Activated naive CD4-positive, alpha-beta T cell treated with anti-CD3 and anti-CD28 coated beads for 36 hours (primary cell): ENCODE data around the gene CHMP2A. TPM values are rescaled to one million over a fixed set of nuclear protein-coding genes. Genes with fewer than 3 reads are reported as not detected.

Experiments
- CTCF ChIA-PET: fragments of 350-600 bp; sonication (Branson Sonifier 250); formaldehyde crosslinking; loops from one replicate; lab custom pipeline; 2021; ENCODE audit warnings: antibody characterized with exemption; lab: Charles Lee
- DNase-seq: peaks from one replicate; pipeline ENCODE4 v3.0.0-alpha.2; 2020
- H3K27ac Mint-ChIP-seq: one replicate; pipeline ENCODE4 v1.8.0; 2021; ENCODE audit warnings: mild to moderate bottlenecking, mixed read lengths
- H3K27me3 Mint-ChIP-seq: one replicate; pipeline ENCODE4 v1.8.0; 2021; ENCODE audit warnings: low read depth, mixed read lengths
- H3K36me3 Mint-ChIP-seq: one replicate; pipeline ENCODE4 v1.8.0; 2021; ENCODE audit warnings: low read depth, mixed read lengths
- H3K4me1 Mint-ChIP-seq: one replicate; pipeline ENCODE4 v1.8.0; 2021; ENCODE audit warnings: low read depth, mixed read lengths
- H3K4me3 Mint-ChIP-seq: one replicate; pipeline ENCODE4 v1.8.0; 2021; ENCODE audit warnings: mild to moderate bottlenecking, moderate library complexity, mixed read lengths
- H3K9me3 Mint-ChIP-seq: one replicate; pipeline ENCODE4 v1.8.0; 2021; ENCODE audit warnings: mixed read lengths
- intact Hi-C: fragments of 100-400 bp; cut with micrococcal nuclease; formaldehyde crosslinking; loops from one replicate; pipeline ENCODE4 v1.15.1; 2023
- total RNA-seq, 2 experiments: library from RNA; stranded (reverse); gene quantifications; one replicate each; pipeline ENCODE4 v1.2.3, GENCODE V29; 2021

Gene CHMP2A
- total RNA-seq, 2 experiments from 2014 or later = 109 to 111 TPM

DNA sequence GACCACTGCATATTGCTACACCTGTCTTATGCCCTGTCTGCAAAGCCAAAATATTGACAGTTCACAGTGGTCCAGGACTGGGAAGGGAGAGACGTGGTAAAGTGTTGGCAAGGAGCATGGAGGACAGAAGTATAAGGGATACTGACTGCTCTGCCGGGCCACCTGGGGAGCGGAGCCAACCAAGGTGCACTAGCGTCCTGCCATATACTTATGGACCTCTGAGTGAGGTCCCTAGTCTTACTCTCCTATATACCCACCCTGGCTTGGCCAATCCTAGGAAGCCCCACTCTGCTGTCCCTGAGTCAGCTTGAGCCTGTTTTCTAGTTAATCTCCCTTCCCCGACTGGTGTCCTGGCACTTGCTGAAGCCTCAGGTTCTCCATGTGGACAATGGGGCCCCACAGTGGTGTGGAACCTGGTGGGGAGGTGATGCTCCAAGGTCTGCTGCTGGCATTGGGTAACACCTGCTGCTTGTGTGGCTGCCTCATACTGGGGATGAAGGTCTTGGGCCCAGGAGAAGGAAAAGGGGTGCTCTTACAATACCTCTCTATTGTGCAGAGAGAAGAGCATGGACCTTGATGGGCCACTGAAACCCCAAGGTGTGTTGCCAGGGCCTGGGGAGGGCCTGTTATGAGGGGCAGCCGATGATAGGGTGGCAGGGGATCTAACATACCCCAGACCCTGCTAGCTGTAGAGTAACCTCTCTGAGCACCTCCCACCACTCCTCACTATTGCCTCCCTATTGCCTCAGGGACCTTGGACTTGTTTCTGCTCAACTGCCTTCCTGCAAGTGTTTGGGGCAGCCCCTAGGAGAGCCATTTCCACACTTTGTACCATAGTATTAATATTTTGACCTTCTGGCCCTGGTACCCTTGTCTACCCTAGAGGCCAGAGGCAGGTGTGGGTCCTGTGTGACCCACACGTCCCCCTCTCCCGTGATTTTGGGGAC, 17.8 kb downstream of the CHMP2A start:
- DNase-seq = no peak

DNA sequence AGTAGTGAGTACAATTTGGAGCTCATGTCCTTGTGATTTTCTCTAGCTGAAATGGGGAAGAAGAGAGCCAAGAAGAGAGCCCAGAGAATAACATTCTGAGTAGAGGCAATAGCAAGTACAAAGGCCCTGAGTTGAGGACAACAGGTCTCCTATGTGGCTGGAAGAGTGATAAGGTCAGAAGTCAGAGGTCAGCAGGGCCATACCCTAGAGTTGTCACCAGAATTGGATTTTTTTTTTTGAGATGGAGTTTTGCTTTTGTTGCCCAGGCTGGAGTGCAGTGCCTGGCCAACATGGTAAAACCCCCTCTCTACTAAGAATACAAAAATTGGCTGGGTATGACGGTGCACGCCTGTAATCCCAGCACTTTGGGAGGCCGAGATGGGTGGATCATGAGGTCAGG, 19.0 kb downstream of the CHMP2A start:
- Mint-ChIP-seq H3K4me1 (peaks cover 5% of the 10 kb centered on the region), H3K36me3 (no peaks in the 10 kb centered on the region), H3K27ac (no peak overlapping the region), H3K9me3 (no peaks in the 10 kb centered on the region), H3K4me3 (no peak overlapping the region), H3K27me3 (peaks cover 12% of the 10 kb centered on the region)
- no peak for DNase-seq
- CTCF ChIA-PET = no interaction called here
- intact Hi-C loops = no loop called here

More for the DNA sequence above, 17.8 kb downstream of the CHMP2A start:
- intact Hi-C loops = no loop called here
- Mint-ChIP-seq H3K9me3 (no peaks in the 10 kb centered on the region), H3K4me3 (peak overlapping the region; percentile 21), H3K36me3 (no peaks in the 10 kb centered on the region), H3K4me1 (peaks cover 5% of the 10 kb centered on the region), H3K27me3 (peaks cover 12% of the 10 kb centered on the region), H3K27ac (no peak overlapping the region)
- CTCF ChIA-PET = interaction anchor here (1.4 kb wide), 1 partner anchor 17 kb away, joined by 4 read pairs; the partner anchor contains the start of gene ZBTB45

DNA sequence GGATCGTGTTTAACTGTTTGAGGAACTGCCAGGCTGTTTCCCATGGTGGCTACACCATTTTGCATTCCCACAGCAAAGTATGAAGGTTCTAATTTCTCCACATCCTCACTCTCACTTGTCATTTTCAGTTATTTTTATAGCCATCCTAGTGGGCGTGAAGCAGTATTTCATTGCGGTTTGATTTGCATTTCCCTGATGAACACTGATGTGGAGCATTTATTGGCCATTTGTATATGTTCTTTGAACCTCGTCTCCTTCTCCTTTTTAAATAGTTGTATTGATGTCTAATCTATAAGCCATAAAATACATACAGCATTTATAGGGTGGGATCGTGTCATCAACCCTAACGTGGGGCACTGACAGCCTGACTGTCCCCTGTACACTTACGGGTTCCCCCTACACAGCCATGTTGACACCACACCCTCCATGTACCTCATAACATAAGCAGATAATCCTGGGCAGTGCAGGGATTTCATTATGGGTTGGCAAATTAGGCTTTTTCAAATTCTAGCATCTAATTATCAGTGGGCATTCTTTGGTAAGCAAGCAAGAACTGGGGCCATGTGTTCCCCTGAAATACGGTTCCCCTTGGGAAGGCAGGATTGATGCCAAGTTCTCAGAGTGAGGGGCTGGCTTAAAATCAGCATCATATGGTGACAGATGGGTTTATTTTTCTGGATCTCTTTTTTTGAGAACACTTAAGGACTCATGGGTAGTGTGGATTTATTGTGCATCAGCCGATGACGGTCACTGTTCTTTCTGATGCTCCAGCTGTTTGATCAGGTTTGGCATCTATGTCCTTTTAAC, 23.7 kb downstream of the CHMP2A start:
- H3K4me1 Mint-ChIP-seq = no peaks in the 10 kb centered on the region
- no peak overlapping the region for H3K4me3 Mint-ChIP-seq
- intact Hi-C loops = no loop called here
- DNase-seq = no peak
- H3K36me3 Mint-ChIP-seq = no peaks in the 10 kb centered on the region
- CTCF ChIA-PET = interaction anchor here (1.2 kb wide), 1 partner anchor 11 kb away, joined by 5 read pairs; no protein-coding TSS in a partner anchor
- no peaks in the 10 kb centered on the region for H3K9me3 Mint-ChIP-seq
- H3K27ac Mint-ChIP-seq = no peak overlapping the region
- peaks cover 3% of the 10 kb centered on the region for H3K27me3 Mint-ChIP-seq

GRCh38 chr19:58529405-58529804, 25.5 kb downstream of the CHMP2A start:
- intact Hi-C loops = no loop called here
- Mint-ChIP-seq H3K4me1 (no peaks in the 10 kb centered on the region), H3K4me3 (no peak overlapping the region), H3K27me3 (no peaks in the 10 kb centered on the region), H3K36me3 (no peaks in the 10 kb centered on the region), H3K27ac (no peak overlapping the region), H3K9me3 (no peaks in the 10 kb centered on the region)
- CTCF ChIA-PET = no interaction called here
- no peak for DNase-seq

DNA sequence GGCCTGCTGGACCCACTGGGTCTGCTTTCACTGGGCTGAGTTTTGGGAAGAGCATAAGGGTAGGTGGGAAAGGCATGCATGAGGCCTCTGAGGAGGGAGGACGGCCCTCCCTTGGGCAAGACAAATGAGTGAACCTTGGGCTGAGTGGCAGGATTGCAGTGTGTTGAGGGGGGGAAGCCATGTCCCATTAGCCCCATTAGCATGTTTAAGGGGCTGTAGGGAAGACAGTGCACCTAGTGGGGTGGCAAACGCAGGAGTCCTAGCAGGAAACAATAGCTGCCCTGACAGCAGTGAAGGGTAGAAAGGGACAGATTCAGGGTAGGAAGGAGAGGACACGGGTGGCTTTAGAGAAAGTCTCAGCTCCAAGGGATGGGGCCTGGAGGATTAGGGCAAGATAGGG, 32.2 kb downstream of the CHMP2A start:
- no peaks in the 10 kb centered on the region for H3K9me3 Mint-ChIP-seq
- H3K4me3 Mint-ChIP-seq = no peak overlapping the region
- H3K36me3 Mint-ChIP-seq = peaks cover 6% of the 10 kb centered on the region
- intact Hi-C loops = no loop called here
- peaks cover 22% of the 10 kb centered on the region for H3K4me1 Mint-ChIP-seq
- no peaks in the 10 kb centered on the region for H3K27me3 Mint-ChIP-seq
- no peak overlapping the region for H3K27ac Mint-ChIP-seq
- DNase-seq = no peak
- CTCF ChIA-PET = interaction anchor here (1.1 kb wide), 1 partner anchor 22 kb away, joined by 3 read pairs; no protein-coding TSS in a partner anchor

DNA sequence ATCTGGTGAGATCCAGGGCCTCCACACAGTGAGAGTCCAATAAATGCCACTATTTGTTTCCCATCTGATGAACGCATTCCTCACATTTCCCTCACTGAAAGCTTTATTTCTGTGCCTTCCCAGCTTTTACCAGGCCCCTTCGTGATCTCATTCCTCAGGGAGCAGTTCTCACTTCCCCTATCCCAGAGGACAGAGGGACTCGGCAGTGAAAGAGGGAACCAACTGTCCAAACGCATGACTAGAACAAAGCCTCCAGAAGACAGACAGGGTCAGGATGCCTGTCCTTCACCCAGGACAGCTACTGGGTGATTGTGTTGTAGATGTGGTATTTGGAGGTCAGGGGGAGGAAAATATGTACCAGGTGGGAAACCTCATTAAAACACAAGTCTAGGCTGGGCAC, 33.3 kb downstream of the CHMP2A start:
- Mint-ChIP-seq H3K4me3 (no peak overlapping the region), H3K36me3 (peaks cover 11% of the 10 kb centered on the region), H3K9me3 (no peaks in the 10 kb centered on the region), H3K27me3 (no peaks in the 10 kb centered on the region), H3K27ac (no peak overlapping the region), H3K4me1 (peaks cover 24% of the 10 kb centered on the region)
- no peak for DNase-seq
- CTCF ChIA-PET = interaction anchor here (1.7 to 6.4 kb wide), 2 partner anchors 10 to 60 kb away, joined by 5 to 52 read pairs; no protein-coding TSS in a partner anchor
- intact Hi-C loops = no loop called here

GRCh38 chr19:58520257-58520599, 34.7 kb downstream of the CHMP2A start:
- Mint-ChIP-seq H3K4me3 (peak overlapping the region; percentile 93), H3K9me3 (no peaks in the 10 kb centered on the region), H3K27me3 (no peaks in the 10 kb centered on the region), H3K27ac (peak overlapping the region; percentile 98), H3K36me3 (peaks cover 19% of the 10 kb centered on the region), H3K4me1 (peaks cover 34% of the 10 kb centered on the region)
- DNase-seq = no peak
- intact Hi-C loops = no loop called here
- CTCF ChIA-PET = interaction anchor here (0.6 to 6.4 kb wide), 20 partner anchors 9 to 292 kb away, joined by 3 to 52 read pairs (median 5); partner anchors contain the start of genes CHMP2A, TRIM28 and ZNF544

GRCh38 chr19:58519355-58520256, 35.3 kb downstream of the CHMP2A start, which contains the start of gene ZBTB45:
TSS of gene ZBTB45 (minus strand) at chr19:58519810. CDS start at chr19:58517673, 2,137 bp downstream.
- intact Hi-C loops = loop anchor here (1.0 kb wide), 10 partner anchors 25 to 337 kb away; partner anchors contain the start of genes CHMP2A, MZF1, TRIM28 and ZNF324
- Mint-ChIP-seq H3K36me3 (peaks cover 23% of the 10 kb centered on the region), H3K4me3 (peak within 1 kb of the TSS; percentile 93), H3K27me3 (no peaks in the 10 kb centered on the region), H3K4me1 (peaks cover 38% of the 10 kb centered on the region), H3K27ac (peak within 1 kb of the TSS; percentile 98), H3K9me3 (no peaks in the 10 kb centered on the region)
- CTCF ChIA-PET = interaction anchor here (0.6 to 6.4 kb wide), 22 partner anchors 9 to 292 kb away, joined by 3 to 52 read pairs (median 4); partner anchors contain the start of genes CHMP2A, TRIM28 and ZNF544
- DNase-seq = peak; percentile 94

- Mint-ChIP-seq H3K27ac (peak overlapping the region; percentile 98), H3K9me3 (no peaks in the 10 kb centered on the region), H3K27me3 (no peaks in the 10 kb centered on the region), H3K4me3 (peak overlapping the region; percentile 93), H3K4me1 (peaks cover 40% of the 10 kb centered on the region), H3K36me3 (peaks cover 23% of the 10 kb centered on the region)
- intact Hi-C loops = loop anchor here (1.0 kb wide), 10 partner anchors 25 to 337 kb away; partner anchors contain the start of genes CHMP2A, MZF1, TRIM28 and ZNF324
- DNase-seq = peak; percentile 77
- CTCF ChIA-PET = interaction anchor here (1.0 to 6.4 kb wide), 9 partner anchors 10 to 62 kb away, joined by 3 to 52 read pairs (median 5); partner anchors contain the start of genes CHMP2A and TRIM28
These were observed 35.9 kb downstream of the CHMP2A start for GRCh38 chr19:58519087-58519354.

- intact Hi-C loops = loop anchor here (1.0 kb wide), 10 partner anchors 26 to 336 kb away; partner anchors contain the start of genes CHMP2A, MZF1, TRIM28 and ZNF324
- Mint-ChIP-seq H3K36me3 (peaks cover 23% of the 10 kb centered on the region), H3K9me3 (no peaks in the 10 kb centered on the region), H3K27ac (peak overlapping the region; percentile 98), H3K27me3 (no peaks in the 10 kb centered on the region), H3K4me1 (peaks cover 42% of the 10 kb centered on the region), H3K4me3 (peak overlapping the region; percentile 93)
- CTCF ChIA-PET = interaction anchor here (1.0 to 6.4 kb wide), 9 partner anchors 10 to 63 kb away, joined by 3 to 52 read pairs (median 4); partner anchors contain the start of genes CHMP2A and TRIM28
- DNase-seq = no peak
These were observed 36.4 kb downstream of the CHMP2A start for GRCh38 chr19:58518256-58519086.
